ENCODE results near the gene NT5C1A. TPM values are rescaled to one million over a fixed set of nuclear protein-coding genes. Genes with fewer than 3 reads are reported as not detected.

The NT5C1A gene
- total RNA-seq, 1 donor from 2014 or later = not detected

GRCh38 chr1:39673215-39673614 lies 1.3 kb upstream of the NT5C1A start:
- no peak overlapping the region for H3K4me3 Mint-ChIP-seq (ENCODE audit: low read depth)
- DNase-seq (ENCODE audit: low spot score, unreplicated experiment) = no peak

DNA sequence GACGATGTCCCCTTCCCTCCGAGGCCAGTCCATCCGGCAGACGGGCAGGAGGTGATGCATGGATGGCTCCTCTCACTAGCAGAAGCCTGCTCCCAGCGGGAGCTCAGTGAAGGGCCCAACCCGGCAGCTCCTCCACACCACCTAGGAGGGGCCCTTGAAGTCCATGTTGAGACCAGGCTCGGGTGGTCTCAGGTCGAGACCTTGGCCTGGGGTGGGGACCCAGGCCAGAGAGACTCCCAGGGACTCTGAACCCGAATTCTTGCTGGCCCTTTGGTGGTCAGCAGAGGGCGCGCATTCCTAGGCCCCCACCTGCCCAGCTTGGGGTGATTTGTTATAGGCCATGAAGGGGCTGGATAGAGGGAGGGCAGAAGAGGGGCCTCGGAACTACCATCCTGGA lies 642 bp upstream of the NT5C1A start:
- TF ChIP-seq, protein P1, sequence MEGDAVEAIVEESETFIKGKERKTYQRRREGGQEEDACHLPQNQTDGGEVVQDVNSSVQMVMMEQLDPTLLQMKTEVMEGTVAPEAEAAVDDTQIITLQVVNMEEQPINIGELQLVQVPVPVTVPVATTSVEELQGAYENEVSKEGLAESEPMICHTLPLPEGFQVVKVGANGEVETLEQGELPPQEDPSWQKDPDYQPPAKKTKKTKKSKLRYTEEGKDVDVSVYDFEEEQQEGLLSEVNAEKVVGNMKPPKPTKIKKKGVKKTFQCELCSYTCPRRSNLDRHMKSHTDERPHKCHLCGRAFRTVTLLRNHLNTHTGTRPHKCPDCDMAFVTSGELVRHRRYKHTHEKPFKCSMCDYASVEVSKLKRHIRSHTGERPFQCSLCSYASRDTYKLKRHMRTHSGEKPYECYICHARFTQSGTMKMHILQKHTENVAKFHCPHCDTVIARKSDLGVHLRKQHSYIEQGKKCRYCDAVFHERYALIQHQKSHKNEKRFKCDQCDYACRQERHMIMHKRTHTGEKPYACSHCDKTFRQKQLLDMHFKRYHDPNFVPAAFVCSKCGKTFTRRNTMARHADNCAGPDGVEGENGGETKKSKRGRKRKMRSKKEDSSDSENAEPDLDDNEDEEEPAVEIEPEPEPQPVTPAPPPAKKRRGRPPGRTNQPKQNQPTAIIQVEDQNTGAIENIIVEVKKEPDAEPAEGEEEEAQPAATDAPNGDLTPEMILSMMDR (IDR thresholded peaks at IDR 0.05; ENCODE audit: unreplicated experiment) = peak; percentile 57
- H3K27me3 Mint-ChIP-seq = peaks cover 78% of the 10 kb centered on the region
- no peak for DNase-seq (ENCODE audit: low spot score, unreplicated experiment)
- no peaks in the 10 kb centered on the region for H3K36me3 Mint-ChIP-seq (ENCODE audit: insufficient read depth)
- H3K27ac Mint-ChIP-seq = no peak overlapping the region
- H3K4me3 Mint-ChIP-seq (ENCODE audit: low read depth) = peak overlapping the region; percentile 57
- H3K9me3 Mint-ChIP-seq (ENCODE audit: low read depth) = no peaks in the 10 kb centered on the region
- H3K4me1 Mint-ChIP-seq (ENCODE audit: low read depth) = no peaks in the 10 kb centered on the region

More at GRCh38 chr1:39673215-39673614, 1.3 kb upstream of the NT5C1A start:
- Mint-ChIP-seq H3K4me1 (ENCODE audit: low read depth) (no peaks in the 10 kb centered on the region), H3K27ac (no peak overlapping the region), H3K9me3 (ENCODE audit: low read depth) (no peaks in the 10 kb centered on the region), H3K36me3 (ENCODE audit: insufficient read depth) (no peaks in the 10 kb centered on the region), H3K27me3 (peaks cover 76% of the 10 kb centered on the region)
- TF ChIP-seq, protein P1 (IDR thresholded peaks at IDR 0.05; ENCODE audit: unreplicated experiment) = no peak

- Mint-ChIP-seq H3K4me3 (ENCODE audit: low read depth) (no peak overlapping the region), H3K27me3 (peaks cover 82% of the 10 kb centered on the region), H3K36me3 (ENCODE audit: insufficient read depth) (no peaks in the 10 kb centered on the region), H3K4me1 (ENCODE audit: low read depth) (no peaks in the 10 kb centered on the region), H3K9me3 (ENCODE audit: low read depth) (no peaks in the 10 kb centered on the region), H3K27ac (no peak overlapping the region)
- TF ChIP-seq, protein P1 (IDR thresholded peaks at IDR 0.05; ENCODE audit: unreplicated experiment) = no peak
- DNase-seq (ENCODE audit: low spot score, unreplicated experiment) = no peak
Observed at GRCh38 chr1:39671433-39671792, 494 bp downstream of the NT5C1A start.

DNA sequence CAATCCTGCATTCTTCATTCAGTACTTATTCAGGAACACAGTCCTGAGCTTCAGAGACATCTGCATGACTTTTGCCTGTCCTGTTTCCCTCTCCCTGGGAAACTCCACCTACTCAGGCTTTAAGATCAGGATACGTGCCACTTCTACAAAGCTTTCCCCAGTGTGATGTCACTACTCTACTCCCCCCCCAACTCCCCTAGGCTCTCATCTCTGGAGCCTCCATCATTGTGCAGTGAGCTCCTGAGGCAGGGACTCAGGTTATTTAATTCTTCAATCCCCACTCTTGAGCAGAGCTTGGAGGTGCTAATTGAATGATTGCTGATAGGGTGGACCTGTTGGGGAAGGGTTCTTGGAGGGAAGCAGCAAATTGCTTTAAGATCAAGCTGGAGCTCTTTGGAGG lies 1.2 kb downstream of the NT5C1A start:
- H3K27ac Mint-ChIP-seq = no peak overlapping the region
- DNase-seq (ENCODE audit: low spot score, unreplicated experiment) = no peak
- TF ChIP-seq, protein P1 (IDR thresholded peaks at IDR 0.05; ENCODE audit: unreplicated experiment) = no peak
- no peaks in the 10 kb centered on the region for H3K9me3 Mint-ChIP-seq (ENCODE audit: low read depth)
- peaks cover 87% of the 10 kb centered on the region for H3K27me3 Mint-ChIP-seq
- H3K36me3 Mint-ChIP-seq (ENCODE audit: insufficient read depth) = no peaks in the 10 kb centered on the region
- H3K4me3 Mint-ChIP-seq (ENCODE audit: low read depth) = peak overlapping the region; percentile 25
- no peaks in the 10 kb centered on the region for H3K4me1 Mint-ChIP-seq (ENCODE audit: low read depth)

GRCh38 chr1:39668894-39669293 lies 3.0 kb downstream of the NT5C1A start:
- no peak for DNase-seq (ENCODE audit: low spot score, unreplicated experiment)
- Mint-ChIP-seq H3K27me3 (peaks cover 77% of the 10 kb centered on the region), H3K9me3 (ENCODE audit: low read depth) (no peaks in the 10 kb centered on the region), H3K36me3 (ENCODE audit: insufficient read depth) (no peaks in the 10 kb centered on the region), H3K27ac (no peak overlapping the region), H3K4me1 (ENCODE audit: low read depth) (no peaks in the 10 kb centered on the region), H3K4me3 (ENCODE audit: low read depth) (no peak overlapping the region)
- TF ChIP-seq, protein P1 (IDR thresholded peaks at IDR 0.05; ENCODE audit: unreplicated experiment) = no peak
